Astrocyte (in vitro differentiated cells and primary cell): ENCODE results near the gene RAD51B.

Experiments used
- CTCF ChIP-seq: IDR thresholded peaks from 2 replicates; pipeline ENCODE4 v1.5.1; 2011; ENCODE audit warnings: low read depth, mild to moderate bottlenecking, inconsistent platforms, low read length, moderate library complexity; ENCODE audit not compliant: insufficient read depth
- EZH2 ChIP-seq: IDR thresholded peaks from 2 replicates; pipeline ENCODE4 v1.6.1; 2012; ENCODE audit warnings: mild to moderate bottlenecking, low read length, inconsistent platforms; ENCODE audit not compliant: insufficient read depth

GRCh38 chr14:68238976-68239375 lies 419.4 kb downstream of the RAD51B start:
- TF ChIP-seq CTCF (no peak), EZH2 (no peak)
